T-helper 9 cell (primary cell): ENCODE measurements around the gene PKD1.
"Not testable (repeated sequence)": the region's sequence is repeated elsewhere in the genome, so short reads cannot be mapped to it uniquely, and the experiment has no call there.

Source experiments
- DNase-seq: peaks from one replicate; pipeline ENCODE4 v3.0.0-alpha.2; 2020

PKD1 gene

GRCh38 chr16:2123706-2124376 lies 11.9 kb downstream of the PKD1 start:
- DNase-seq = not testable (repeated sequence)

- not testable (repeated sequence) for DNase-seq
These were observed 12.6 kb downstream of the PKD1 start for GRCh38 chr16:2122934-2123683.

- DNase-seq = no peak
These were observed 13.3 kb downstream of the PKD1 start for GRCh38 chr16:2122429-2122828.

GRCh38 chr16:2121853-2122252 lies 13.8 kb downstream of the PKD1 start:
- no peak for DNase-seq

GRCh38 chr16:2121325-2121724 lies 14.4 kb downstream of the PKD1 start:
- DNase-seq = not testable (repeated sequence)

GRCh38 chr16:2117960-2118722 lies 17.6 kb downstream of the PKD1 start:
- DNase-seq = not testable (repeated sequence)

- DNase-seq = not testable (repeated sequence)
These were observed 18.4 kb downstream of the PKD1 start for GRCh38 chr16:2117341-2117740.

- DNase-seq = not testable (repeated sequence)
These were observed 19.3 kb downstream of the PKD1 start for GRCh38 chr16:2116428-2116827.

GRCh38 chr16:2115591-2115973 lies 20.1 kb downstream of the PKD1 start:
- DNase-seq = no peak

GRCh38 chr16:2114885-2115590 lies 20.7 kb downstream of the PKD1 start:
- not testable (repeated sequence) for DNase-seq

- not testable (repeated sequence) for DNase-seq
These were observed 21.5 kb downstream of the PKD1 start for GRCh38 chr16:2114225-2114624.

- not testable (repeated sequence) for DNase-seq
These were observed 23.1 kb downstream of the PKD1 start for GRCh38 chr16:2112539-2113106.

GRCh38 chr16:2111412-2112335 lies 24.0 kb downstream of the PKD1 start:
- not testable (repeated sequence) for DNase-seq

- not testable (repeated sequence) for DNase-seq
These were observed 24.7 kb downstream of the PKD1 start for GRCh38 chr16:2111009-2111353.

- DNase-seq = not testable (repeated sequence)
These were observed 25.2 kb downstream of the PKD1 start for GRCh38 chr16:2110332-2111008.

- DNase-seq = not testable (repeated sequence)
These were observed 25.8 kb downstream of the PKD1 start for GRCh38 chr16:2109872-2110271.

GRCh38 chr16:2109271-2109580 lies 26.5 kb downstream of the PKD1 start:
- DNase-seq = not testable (repeated sequence)

GRCh38 chr16:2108446-2109270 lies 27.0 kb downstream of the PKD1 start:
- not testable (repeated sequence) for DNase-seq

- not testable (repeated sequence) for DNase-seq
These were observed 27.9 kb downstream of the PKD1 start for GRCh38 chr16:2107791-2108125.
